Ovary (tissue), 3 donors: Measurements from ENCODE around the gene VSIG10L2.

Experiments used
- EP300 ChIP-seq: sonication (generic); formaldehyde crosslinking; IDR thresholded peaks from one replicate; pipeline ENCODE4 v1.6.1; 2017; ENCODE audit warnings: antibody characterized with exemption
- TF ChIP-seq, protein P1 (sequence below), 3 donors: fragments of 450-650 bp in 2 of 3; fragments of 200-600 bp in 1 of 3; IDR thresholded peaks; one replicate each; pipeline versions ENCODE4 v1.5.1 to v1.8.0; 2016 to 2022; ENCODE audit warnings: antibody characterized with exemption in 3 of 3, mild to moderate bottlenecking in 1 of 3
- donor health status: DM: no; HTN: no; CAD: no.

DNA sequence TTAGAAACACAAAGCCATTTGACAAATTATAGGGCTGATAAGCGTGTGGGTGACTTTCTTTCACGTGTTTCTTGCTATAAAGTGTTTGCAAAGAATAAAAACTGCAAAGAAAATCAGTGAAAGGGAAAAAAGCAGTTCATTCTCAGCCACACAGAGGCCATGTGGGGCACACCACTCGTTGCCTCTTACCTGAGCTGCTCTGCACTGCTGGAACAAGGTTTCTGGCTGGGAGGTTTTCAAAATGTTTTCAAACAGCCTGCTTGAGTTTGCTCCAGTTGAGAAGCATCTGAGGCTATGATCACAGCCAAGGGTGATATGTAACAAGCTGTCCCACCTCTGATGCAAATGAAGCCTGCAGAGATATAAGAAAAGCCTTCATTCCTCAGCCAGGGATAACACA lies 14.7 kb upstream of the VSIG10L2 start:
- TF ChIP-seq, protein P1, sequence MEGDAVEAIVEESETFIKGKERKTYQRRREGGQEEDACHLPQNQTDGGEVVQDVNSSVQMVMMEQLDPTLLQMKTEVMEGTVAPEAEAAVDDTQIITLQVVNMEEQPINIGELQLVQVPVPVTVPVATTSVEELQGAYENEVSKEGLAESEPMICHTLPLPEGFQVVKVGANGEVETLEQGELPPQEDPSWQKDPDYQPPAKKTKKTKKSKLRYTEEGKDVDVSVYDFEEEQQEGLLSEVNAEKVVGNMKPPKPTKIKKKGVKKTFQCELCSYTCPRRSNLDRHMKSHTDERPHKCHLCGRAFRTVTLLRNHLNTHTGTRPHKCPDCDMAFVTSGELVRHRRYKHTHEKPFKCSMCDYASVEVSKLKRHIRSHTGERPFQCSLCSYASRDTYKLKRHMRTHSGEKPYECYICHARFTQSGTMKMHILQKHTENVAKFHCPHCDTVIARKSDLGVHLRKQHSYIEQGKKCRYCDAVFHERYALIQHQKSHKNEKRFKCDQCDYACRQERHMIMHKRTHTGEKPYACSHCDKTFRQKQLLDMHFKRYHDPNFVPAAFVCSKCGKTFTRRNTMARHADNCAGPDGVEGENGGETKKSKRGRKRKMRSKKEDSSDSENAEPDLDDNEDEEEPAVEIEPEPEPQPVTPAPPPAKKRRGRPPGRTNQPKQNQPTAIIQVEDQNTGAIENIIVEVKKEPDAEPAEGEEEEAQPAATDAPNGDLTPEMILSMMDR (IDR thresholded peaks at IDR 0.05) = no peak
- TF ChIP-seq EP300 = no peak
